GM18873 (cell line): ENCODE results near the gene PPP2R5C.

Experiments used
- ATAC-seq: cut with Tn5 transposase; IDR thresholded peaks from one replicate; pipeline ENCODE4 v1.9.1; 2021; ENCODE audit warnings: mild to moderate bottlenecking, moderate library complexity, moderate number of reproducible peaks; ENCODE audit not compliant: unreplicated experiment, low FRiP score

The PPP2R5C gene

DNA sequence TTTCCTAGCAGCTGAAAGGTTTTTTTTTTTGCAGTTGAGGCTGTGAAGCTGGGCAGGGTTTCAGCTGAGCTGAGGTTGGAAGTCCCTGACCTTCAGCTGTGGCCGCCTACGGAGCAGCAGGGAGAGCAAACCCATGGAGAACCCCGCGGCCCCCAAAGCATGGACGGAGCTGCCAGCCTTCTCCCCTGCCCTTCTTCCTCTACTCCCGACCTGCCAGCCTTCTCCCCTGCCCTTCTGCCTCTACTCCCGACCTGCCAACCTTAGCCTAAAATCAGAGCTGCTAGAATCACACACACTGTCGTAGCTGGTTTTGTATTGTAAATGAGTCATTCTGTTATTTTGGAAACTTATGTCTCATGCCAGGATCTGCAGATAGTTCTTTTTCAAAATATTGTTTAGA lies 74.6 kb downstream of the PPP2R5C start:
- no peak for ATAC-seq

- ATAC-seq: no peak
Measured at GRCh38 chr14:101838476-101838875, 77.0 kb downstream of the PPP2R5C start.

- peak; percentile 57 for ATAC-seq
Measured at GRCh38 chr14:101839236-101839635, 77.7 kb downstream of the PPP2R5C start.

DNA sequence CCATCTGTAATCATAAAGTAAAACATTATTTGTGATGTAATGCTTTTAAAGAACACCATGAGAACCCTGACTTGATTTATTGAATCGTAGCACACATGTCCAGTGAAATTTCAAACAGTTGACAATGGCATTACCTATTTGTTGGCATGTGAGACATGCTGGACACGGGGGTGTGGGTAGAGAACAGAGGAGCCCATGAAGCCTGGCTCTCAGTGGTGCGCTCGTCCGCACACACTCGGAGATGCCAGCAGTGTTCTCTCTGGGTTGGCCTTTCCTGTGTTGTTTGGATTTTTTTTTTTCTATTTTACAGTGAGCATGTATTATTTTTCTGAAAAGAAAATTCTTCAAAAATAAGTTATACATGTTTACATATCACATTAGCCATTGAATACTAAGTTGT lies 78.2 kb downstream of the PPP2R5C start:
- ATAC-seq: no peak

DNA sequence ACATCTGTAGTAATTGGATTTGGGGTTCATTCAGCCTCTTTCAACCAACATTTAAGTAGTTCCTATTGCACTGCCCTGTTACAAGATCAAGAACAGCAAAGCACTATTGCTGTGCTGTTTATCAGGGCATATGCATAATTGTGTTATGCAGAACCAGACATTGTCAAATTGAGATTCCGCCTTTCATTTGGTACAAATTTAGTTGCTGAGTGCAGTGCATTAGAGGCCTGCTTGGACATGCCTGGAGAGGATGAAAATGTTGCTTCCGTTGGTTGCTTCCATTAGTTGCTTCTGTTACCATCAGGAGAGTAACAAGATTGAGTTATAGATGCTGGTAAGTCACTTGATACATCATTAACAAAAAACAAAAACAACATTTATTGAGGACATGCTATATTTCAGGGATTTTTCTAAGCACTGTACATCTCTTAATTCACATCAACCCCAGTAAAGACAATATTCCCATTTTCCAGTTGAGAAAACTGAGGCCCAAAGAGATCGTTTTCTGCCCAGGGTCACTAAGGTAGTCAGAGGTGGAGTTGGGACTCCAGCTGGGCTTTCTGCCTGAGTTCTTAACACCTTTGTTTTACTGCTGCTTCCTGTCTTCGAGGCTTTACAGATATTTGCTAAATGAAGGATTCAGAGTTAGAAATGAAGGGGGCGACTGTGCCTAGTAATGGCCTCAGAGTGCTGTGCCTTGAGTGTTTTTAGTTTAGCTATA lies 79.3 kb downstream of the PPP2R5C start:
- no peak for ATAC-seq

DNA sequence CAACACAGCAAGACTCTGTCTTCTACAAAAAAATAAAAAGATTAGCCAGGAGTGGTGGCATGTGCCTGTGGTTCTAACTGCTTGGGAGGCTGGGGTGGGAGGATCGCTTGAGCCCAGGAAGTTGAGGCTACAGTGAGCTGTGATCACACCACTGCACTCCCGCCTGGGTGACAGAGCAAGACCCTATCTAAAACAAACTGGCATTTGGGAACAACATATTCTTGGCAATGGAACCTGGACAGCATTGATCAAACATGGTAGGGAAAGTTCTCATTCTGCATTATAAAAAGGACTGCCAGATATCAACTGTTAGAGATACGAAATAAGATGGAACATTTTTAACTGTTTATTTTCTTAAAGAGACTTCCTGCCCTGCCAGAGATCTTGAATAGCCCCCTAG lies 81.5 kb downstream of the PPP2R5C start:
- no peak for ATAC-seq

GRCh38 chr14:101843665-101844064 lies 82.2 kb downstream of the PPP2R5C start:
- ATAC-seq: no peak

DNA sequence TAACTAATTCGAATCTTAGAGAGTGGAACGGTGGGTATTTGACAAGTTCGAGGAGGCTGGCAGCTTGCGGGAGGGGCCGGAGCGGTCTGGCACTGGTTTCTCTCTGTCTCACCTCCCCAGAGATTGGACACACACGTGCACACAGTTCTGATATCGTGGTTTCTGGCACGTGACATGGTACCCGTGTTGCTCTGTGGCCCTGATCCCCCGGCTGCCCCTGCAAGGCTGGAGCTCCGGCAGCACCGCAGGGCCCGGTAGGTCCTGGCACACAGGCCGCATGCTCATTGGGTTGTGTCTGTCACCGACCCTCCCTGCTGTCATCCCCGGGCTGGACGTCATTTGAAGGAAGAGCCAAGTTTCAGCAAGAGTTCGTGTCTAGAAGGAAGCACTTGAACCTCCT lies 82.7 kb downstream of the PPP2R5C start:
- no peak for ATAC-seq

DNA sequence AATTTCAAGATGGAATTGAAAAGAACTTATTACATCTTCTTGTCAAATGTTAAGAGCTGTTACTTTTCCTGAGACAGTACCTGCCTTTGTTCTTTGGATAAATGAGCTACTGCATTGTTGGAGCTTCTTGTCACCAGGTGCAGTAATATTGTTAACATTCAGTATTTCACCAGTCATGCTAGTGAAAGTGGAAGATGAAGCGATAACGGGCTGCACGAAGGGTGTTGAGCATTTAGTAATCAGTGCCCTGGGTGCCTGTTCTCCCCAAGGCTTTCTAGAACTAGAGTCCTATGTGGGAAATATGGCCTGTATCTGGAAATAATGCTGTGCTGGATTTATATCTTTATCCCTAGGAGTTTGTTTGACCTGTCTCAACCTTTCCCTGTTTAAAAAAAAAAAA lies 83.2 kb downstream of the PPP2R5C start:
- ATAC-seq: no peak

GRCh38 chr14:101845496-101845895 lies 84.0 kb downstream of the PPP2R5C start:
- no peak for ATAC-seq

DNA sequence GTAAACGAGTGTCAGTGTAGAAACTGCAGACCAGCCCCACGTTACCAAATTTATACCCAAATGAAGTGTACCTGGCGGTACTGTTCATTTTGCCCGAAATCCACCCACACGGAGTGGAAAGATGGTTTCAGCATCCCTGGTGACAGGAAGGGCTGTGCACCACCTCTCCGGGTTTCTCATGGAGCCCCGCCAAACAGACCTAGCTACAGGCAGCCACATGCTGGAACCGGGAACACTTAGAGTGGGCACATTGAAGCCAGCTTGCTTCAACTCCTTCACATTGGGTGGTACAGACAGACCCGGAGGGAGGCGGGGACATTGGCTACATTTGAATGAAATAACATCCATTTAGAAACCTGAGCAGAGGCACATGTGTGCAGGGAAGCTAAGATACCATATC lies 84.4 kb downstream of the PPP2R5C start:
- no peak for ATAC-seq

DNA sequence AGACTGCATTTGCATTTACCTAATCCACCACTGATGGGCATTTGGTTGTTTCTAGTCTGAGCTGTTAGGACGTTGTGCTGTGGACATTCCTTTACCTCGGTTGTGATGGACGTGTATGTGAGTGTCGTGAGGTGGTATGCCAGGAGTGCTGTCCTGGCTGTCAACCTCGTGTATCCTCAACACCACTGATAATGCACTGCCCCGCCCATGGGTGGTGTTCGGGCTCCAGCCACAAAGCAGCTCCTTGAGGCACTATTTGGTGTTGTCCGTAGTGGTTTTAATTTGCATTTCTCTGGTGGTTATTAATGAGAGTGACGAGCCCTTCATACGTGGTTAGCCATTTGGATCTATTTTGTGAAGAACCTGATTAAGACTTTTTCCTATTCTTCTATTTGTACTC lies 87.6 kb downstream of the PPP2R5C start:
- peak; percentile 63 for ATAC-seq

DNA sequence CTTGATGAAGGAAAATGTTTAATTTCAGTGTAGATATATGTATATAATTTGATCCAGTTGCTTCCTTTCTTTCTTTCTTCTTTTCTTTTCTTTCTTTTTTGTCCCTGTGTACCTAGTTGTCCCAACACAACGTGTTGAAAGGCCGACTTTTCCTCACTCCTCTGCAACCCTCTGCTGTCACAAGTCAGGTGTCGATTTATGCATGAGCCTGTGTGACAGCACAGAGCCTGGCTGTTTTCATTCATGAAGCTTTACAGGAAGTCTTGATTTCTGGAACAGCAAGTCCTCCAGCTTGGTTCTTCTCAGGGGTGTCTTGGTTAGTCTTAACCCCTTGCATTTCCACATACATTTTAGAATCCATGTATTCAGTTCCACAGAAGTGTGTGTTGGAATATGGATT lies 88.1 kb downstream of the PPP2R5C start:
- ATAC-seq: no peak

- ATAC-seq: no peak
Measured at GRCh38 chr14:101851183-101851582, 89.7 kb downstream of the PPP2R5C start.

DNA sequence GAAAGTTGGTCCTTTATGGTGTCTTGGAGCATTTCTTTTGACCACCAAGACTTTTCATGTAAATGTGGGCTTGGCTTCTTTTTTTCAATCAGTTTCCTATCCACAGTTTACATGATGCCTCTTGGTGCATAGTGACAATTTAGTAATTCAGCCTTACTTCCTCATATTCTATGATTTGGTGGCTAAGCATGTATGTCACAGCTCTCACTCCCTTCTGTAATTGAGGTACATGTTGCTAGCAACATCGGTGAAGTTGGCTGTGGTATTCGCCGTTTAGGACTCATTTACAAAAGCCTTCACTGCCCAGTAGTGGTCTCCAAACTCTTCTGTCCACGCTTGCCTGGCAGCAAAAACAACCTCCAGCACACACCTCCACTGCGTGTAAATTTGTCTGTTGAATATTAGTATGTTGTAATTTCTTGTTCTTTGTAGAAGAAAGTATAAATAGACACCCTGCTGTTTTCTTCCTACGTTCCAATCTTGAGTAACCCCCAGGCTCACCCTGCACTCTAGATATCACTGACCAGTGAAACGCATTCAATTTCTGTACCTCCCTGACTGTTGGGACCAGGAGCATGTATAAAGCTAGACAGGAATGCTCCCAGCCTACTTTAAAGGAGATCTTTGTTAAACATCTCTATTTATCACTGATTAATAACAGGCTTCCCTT lies 90.4 kb downstream of the PPP2R5C start:
- ATAC-seq: no peak

- no peak for ATAC-seq
Measured at GRCh38 chr14:101852785-101853184, 91.3 kb downstream of the PPP2R5C start.

GRCh38 chr14:101853455-101854018 lies 92.0 kb downstream of the PPP2R5C start:
- ATAC-seq: no peak

- no peak for ATAC-seq
Measured at GRCh38 chr14:101854366-101854765, 92.9 kb downstream of the PPP2R5C start.

DNA sequence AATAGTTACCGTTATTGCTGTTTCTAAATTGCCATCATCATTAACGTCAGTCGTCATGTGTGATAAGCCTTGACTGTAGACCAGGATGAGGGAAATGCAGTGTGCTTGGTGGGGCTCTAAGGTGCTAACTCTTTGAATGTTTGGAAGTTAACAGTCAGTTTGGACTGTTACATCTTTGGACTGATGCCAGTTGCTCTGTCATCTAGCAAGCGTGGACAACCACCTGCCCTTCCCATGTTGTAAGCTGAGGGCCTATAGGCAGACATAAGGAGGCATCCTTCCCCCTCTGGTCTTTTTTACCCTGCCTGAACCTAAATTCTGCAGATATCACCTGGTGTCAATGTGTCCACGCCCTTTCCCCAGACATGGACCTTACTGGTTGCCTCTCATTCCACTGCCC lies 94.4 kb downstream of the PPP2R5C start:
- no peak for ATAC-seq

DNA sequence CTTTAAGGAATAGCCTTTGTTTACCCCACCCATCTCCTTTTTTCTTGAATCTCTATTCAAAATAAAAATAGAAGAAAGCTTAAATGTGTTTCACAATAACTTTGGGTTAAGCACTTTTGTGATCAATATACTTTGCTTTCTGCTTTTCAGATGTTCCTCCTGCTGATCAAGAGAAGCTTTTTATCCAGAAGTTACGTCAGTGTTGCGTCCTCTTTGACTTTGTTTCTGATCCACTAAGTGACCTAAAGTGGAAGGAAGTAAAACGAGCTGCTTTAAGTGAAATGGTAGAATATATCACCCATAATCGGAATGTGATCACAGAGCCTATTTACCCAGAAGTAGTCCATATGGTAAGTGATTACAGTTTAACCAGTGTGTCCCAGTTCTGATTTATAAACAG lies 95.0 kb downstream of the PPP2R5C start:
- ATAC-seq: no peak

GRCh38 chr14:101857226-101857625 lies 95.7 kb downstream of the PPP2R5C start:
- ATAC-seq: no peak
